MM.1S (cell line): ENCODE data around the gene SLIT3.

ENCODE experiments used
- DNase-seq: peaks from one replicate; pipeline ENCODE4 v3.0.0-alpha.2; 2015
- H2AFZ ChIP-seq: fragments of 300-600 bp; sonication (generic); 2 replicates; pipeline ENCODE4 v1.6.0; 2016; ENCODE audit warnings: antibody characterized with exemption, low read length
- H3F3A ChIP-seq: fragments of 300-600 bp; sonication (generic); 2 replicates; pipeline ENCODE4 v1.6.1; 2016; ENCODE audit warnings: mild to moderate bottlenecking, antibody characterized with exemption, low read length, moderate library complexity, mixed read lengths; ENCODE audit not compliant: insufficient read depth
- H3K27ac ChIP-seq: fragments of 300-600 bp; sonication (generic); 2 replicates; pipeline ENCODE4 v1.5.1; 2016; ENCODE audit warnings: mild to moderate bottlenecking, low read length
- H3K27me3 ChIP-seq: fragments of 300-600 bp; sonication (generic); replicated peaks from 2 replicates; pipeline ENCODE4 v1.6.0; 2016; ENCODE audit warnings: low read length; ENCODE audit not compliant: insufficient read depth
- H3K36me3 ChIP-seq: fragments of 300-600 bp; sonication (generic); replicated peaks from 2 replicates; pipeline ENCODE4 v1.6.1; 2016; ENCODE audit warnings: mild to moderate bottlenecking, low read length, mixed read lengths; ENCODE audit not compliant: insufficient read depth
- H3K4me1 ChIP-seq: fragments of 300-600 bp; sonication (generic); 2 replicates; pipeline ENCODE4 v1.6.1; 2016; ENCODE audit warnings: low read length, mixed read lengths
- H3K4me2 ChIP-seq: fragments of 300-600 bp; sonication (generic); 2 replicates; pipeline ENCODE4 v1.6.0; 2016; ENCODE audit warnings: low read depth, low read length
- H3K4me3 ChIP-seq: fragments of 300-600 bp; sonication (generic); 2 replicates; pipeline ENCODE4 v1.5.1; 2016; ENCODE audit warnings: low read length, mixed read lengths
- H3K79me2 ChIP-seq: fragments of 300-600 bp; sonication (generic); 2 replicates; pipeline ENCODE4 v1.6.1; 2016; ENCODE audit warnings: mixed run types, low read length, mixed read lengths
- H3K9ac ChIP-seq: fragments of 300-600 bp; sonication (generic); 2 replicates; pipeline ENCODE4 v1.6.1; 2016; ENCODE audit warnings: low read length, mixed read lengths
- H3K9me2 ChIP-seq: fragments of 300-600 bp; sonication (generic); replicated peaks from 2 replicates; pipeline ENCODE4 v1.6.1; 2016; ENCODE audit warnings: mild to moderate bottlenecking, low read length, mixed read lengths; ENCODE audit not compliant: insufficient read depth
- H3K9me3 ChIP-seq: fragments of 300-600 bp; sonication (generic); replicated peaks from 2 replicates; pipeline ENCODE4 v1.6.1; 2016; ENCODE audit warnings: mild to moderate bottlenecking, low read length, mixed read lengths; ENCODE audit not compliant: insufficient read depth
- H4K20me1 ChIP-seq: fragments of 300-600 bp; sonication (generic); 2 replicates; pipeline ENCODE4 v1.6.1; 2016; ENCODE audit warnings: mild to moderate bottlenecking, low read length, moderate library complexity, mixed read lengths; ENCODE audit not compliant: insufficient read depth
- EZH2 ChIP-seq: fragments of 300-600 bp; sonication (generic); optimal IDR thresholded peaks from 2 replicates; pipeline ENCODE3; 2017; ENCODE audit warnings: low read depth, mild to moderate bottlenecking, antibody characterized with exemption, low read length, mixed read lengths
- EZH2phosphoT487 ChIP-seq: fragments of 300-600 bp; sonication (generic); IDR thresholded peaks from 2 replicates; pipeline ENCODE4 v1.6.1; 2018; ENCODE audit warnings: antibody characterized with exemption, low read length
- TF ChIP-seq, protein P1 (sequence below): fragments of 300-600 bp; sonication (generic); IDR thresholded peaks from 2 replicates; pipeline ENCODE4 v1.5.1; 2016; ENCODE audit warnings: antibody characterized with exemption, low read length, mixed read lengths

SLIT3 gene

DNA sequence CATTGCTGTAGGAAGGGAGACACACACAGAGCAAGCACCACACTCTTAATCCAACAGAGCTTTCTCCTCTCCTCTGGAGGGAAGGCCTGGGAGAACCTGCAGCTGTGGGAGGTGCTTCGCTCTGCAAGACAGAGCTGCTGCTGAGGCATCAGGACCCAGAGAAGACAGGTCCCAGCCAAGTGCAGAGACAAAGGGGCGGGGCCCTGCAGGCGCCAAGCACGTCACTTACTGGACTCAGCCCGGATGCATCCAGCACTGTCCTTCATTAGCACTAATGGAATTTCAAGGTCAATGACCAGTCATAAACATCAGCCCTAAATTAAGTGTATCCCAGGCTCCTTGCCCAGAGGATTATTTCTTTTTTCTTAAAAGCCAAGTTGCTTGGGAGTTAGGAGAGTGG lies 384.7 kb downstream of the SLIT3 start:
- Histone ChIP-seq H4K20me1 (no peaks in the 10 kb centered on the region), H3K4me3 (no peak overlapping the region), H3K9me2 (no peaks in the 10 kb centered on the region), H3K9ac (no peak overlapping the region), H3K4me2 (no peak overlapping the region), H3K27me3 (no peaks in the 10 kb centered on the region), H3K79me2 (no peaks in the 10 kb centered on the region), H3K4me1 (no peaks in the 10 kb centered on the region), H3K9me3 (no peaks in the 10 kb centered on the region), H3K27ac (no peak overlapping the region), H2AFZ (no peak overlapping the region), H3F3A (no peaks in the 10 kb centered on the region), H3K36me3 (no peaks in the 10 kb centered on the region)
- no peak for DNase-seq
- TF ChIP-seq EZH2phosphoT487, result no peak
- TF ChIP-seq, protein P1, sequence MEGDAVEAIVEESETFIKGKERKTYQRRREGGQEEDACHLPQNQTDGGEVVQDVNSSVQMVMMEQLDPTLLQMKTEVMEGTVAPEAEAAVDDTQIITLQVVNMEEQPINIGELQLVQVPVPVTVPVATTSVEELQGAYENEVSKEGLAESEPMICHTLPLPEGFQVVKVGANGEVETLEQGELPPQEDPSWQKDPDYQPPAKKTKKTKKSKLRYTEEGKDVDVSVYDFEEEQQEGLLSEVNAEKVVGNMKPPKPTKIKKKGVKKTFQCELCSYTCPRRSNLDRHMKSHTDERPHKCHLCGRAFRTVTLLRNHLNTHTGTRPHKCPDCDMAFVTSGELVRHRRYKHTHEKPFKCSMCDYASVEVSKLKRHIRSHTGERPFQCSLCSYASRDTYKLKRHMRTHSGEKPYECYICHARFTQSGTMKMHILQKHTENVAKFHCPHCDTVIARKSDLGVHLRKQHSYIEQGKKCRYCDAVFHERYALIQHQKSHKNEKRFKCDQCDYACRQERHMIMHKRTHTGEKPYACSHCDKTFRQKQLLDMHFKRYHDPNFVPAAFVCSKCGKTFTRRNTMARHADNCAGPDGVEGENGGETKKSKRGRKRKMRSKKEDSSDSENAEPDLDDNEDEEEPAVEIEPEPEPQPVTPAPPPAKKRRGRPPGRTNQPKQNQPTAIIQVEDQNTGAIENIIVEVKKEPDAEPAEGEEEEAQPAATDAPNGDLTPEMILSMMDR, result no peak
- TF ChIP-seq EZH2, result no peak

DNA sequence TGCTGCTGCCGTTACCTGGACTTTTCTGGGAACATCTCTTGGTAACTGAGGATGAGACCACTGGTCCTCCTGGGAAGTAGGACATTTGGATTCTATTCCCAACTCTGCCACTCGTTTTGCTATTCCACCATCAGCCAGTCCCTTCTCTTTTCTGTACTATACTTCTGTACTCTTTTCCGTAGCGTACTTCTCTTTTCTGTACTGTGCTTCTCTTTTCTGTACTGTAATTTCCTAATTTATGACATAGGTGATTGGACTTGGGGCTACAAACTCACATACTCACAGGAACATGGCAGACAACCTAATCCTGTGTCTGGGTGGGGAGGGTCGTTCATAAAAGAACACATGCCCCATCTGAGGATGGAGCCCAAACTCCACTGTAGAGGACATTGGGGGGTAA lies 386.4 kb downstream of the SLIT3 start:
- H3K9me2 ChIP-seq, result no peaks in the 10 kb centered on the region
- H3K27ac ChIP-seq, result no peak overlapping the region
- H3K9ac ChIP-seq, result no peak overlapping the region
- H3K4me1 ChIP-seq, result no peaks in the 10 kb centered on the region
- H3F3A ChIP-seq, result no peaks in the 10 kb centered on the region
- no peak overlapping the region for H3K4me3 ChIP-seq
- H3K79me2 ChIP-seq, result no peaks in the 10 kb centered on the region
- H3K36me3 ChIP-seq, result no peaks in the 10 kb centered on the region
- TF ChIP-seq EZH2phosphoT487, result no peak
- TF ChIP-seq EZH2, result no peak
- TF ChIP-seq, protein P1, result no peak
- H3K9me3 ChIP-seq, result no peaks in the 10 kb centered on the region
- no peak overlapping the region for H2AFZ ChIP-seq
- H4K20me1 ChIP-seq, result no peaks in the 10 kb centered on the region
- no peak for DNase-seq
- H3K27me3 ChIP-seq, result no peaks in the 10 kb centered on the region
- no peak overlapping the region for H3K4me2 ChIP-seq

- Histone ChIP-seq H3K9ac (no peak overlapping the region), H3K9me3 (no peaks in the 10 kb centered on the region), H3K4me2 (no peak overlapping the region), H3K4me3 (no peak overlapping the region), H3K4me1 (no peaks in the 10 kb centered on the region), H3K27ac (no peak overlapping the region), H3F3A (no peaks in the 10 kb centered on the region), H3K9me2 (no peaks in the 10 kb centered on the region), H3K36me3 (no peaks in the 10 kb centered on the region), H2AFZ (no peak overlapping the region), H4K20me1 (no peaks in the 10 kb centered on the region), H3K27me3 (no peaks in the 10 kb centered on the region), H3K79me2 (no peaks in the 10 kb centered on the region)
- TF ChIP-seq, protein P1, result no peak
- TF ChIP-seq EZH2phosphoT487 (no peak), EZH2 (no peak)
- no peak for DNase-seq
These were observed 390.1 kb downstream of the SLIT3 start for GRCh38 chr5:168910874-168911273.

DNA sequence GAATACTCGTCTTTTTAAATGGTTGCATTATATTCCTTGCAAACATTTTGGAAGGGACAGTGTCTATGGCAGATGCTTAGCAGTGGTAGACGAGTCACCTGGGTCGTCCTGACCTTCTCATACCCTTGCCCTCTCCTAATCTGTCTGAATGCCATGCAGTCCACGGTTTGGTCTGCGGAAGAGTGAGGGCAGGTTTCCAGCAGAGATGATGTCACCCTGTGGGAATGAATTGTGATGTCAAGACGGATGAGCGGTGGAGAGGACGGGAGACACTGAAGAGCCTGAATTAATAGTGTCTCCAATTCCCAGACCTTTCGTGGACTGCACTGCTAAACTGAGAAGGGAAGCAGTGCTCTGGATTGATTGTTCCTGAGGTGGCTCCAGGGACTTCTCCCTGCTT lies 392.7 kb downstream of the SLIT3 start:
- TF ChIP-seq, protein P1, result no peak
- TF ChIP-seq EZH2, result no peak
- TF ChIP-seq EZH2phosphoT487, result no peak

More for the DNA sequence above, 392.7 kb downstream of the SLIT3 start:
- H3K27ac ChIP-seq, result no peak overlapping the region
- H3K9ac ChIP-seq, result no peak overlapping the region
- no peaks in the 10 kb centered on the region for H3K36me3 ChIP-seq
- no peaks in the 10 kb centered on the region for H3K27me3 ChIP-seq
- H3K4me3 ChIP-seq, result no peak overlapping the region
- H3K9me3 ChIP-seq, result no peaks in the 10 kb centered on the region
- no peak overlapping the region for H2AFZ ChIP-seq
- no peak for DNase-seq
- no peaks in the 10 kb centered on the region for H3K9me2 ChIP-seq
- no peak overlapping the region for H3K4me2 ChIP-seq
- H3K4me1 ChIP-seq, result no peaks in the 10 kb centered on the region
- H4K20me1 ChIP-seq, result no peaks in the 10 kb centered on the region
- no peaks in the 10 kb centered on the region for H3F3A ChIP-seq
- no peaks in the 10 kb centered on the region for H3K79me2 ChIP-seq
